Mesothelial cell of epicardium (in vitro differentiated cells): ENCODE results near the gene CDK5R2. TPM values are rescaled to one million over a fixed set of nuclear protein-coding genes. Genes with fewer than 3 reads are reported as not detected.

Experiments
- DNase-seq, 2 experiments: peaks; one replicate each; pipeline ENCODE4 v3.0.0; 2021; ENCODE audit warnings: low spot score in 2 of 2; ENCODE audit not compliant: unreplicated experiment in 2 of 2
- H3K27ac Mint-ChIP-seq: 2 replicates; pipeline ENCODE4 v1.8.0; 2021; ENCODE audit warnings: mixed read lengths
- H3K27me3 Mint-ChIP-seq: 2 replicates; pipeline ENCODE4 v1.8.0; 2021; ENCODE audit warnings: low read depth, mixed read lengths
- H3K36me3 Mint-ChIP-seq: 2 replicates; pipeline ENCODE4 v1.8.0; 2021; ENCODE audit warnings: mixed read lengths
- H3K4me1 Mint-ChIP-seq: 2 replicates; pipeline ENCODE4 v1.8.0; 2021; ENCODE audit warnings: mixed read lengths
- H3K4me3 Mint-ChIP-seq: 2 replicates; pipeline ENCODE4 v1.8.0; 2021; ENCODE audit warnings: mild to moderate bottlenecking, moderate library complexity, mixed read lengths
- H3K9me3 Mint-ChIP-seq: 2 replicates; pipeline ENCODE4 v1.8.0; 2021; ENCODE audit warnings: mixed read lengths
- total RNA-seq: library from RNA; stranded (reverse); gene quantifications from 3 replicates; pipeline ENCODE4 v1.2.1, GENCODE V29; 2021
- TF ChIP-seq, protein P1 (sequence below): fragments of 200-600 bp; sonication (generic); IDR thresholded peaks from one replicate; pipeline ENCODE4 v1.5.0; 2021; ENCODE audit warnings: antibody characterized with exemption; ENCODE audit not compliant: unreplicated experiment

Gene CDK5R2
- total RNA-seq, 1 donor from 2014 or later = 0.69 TPM

DNA sequence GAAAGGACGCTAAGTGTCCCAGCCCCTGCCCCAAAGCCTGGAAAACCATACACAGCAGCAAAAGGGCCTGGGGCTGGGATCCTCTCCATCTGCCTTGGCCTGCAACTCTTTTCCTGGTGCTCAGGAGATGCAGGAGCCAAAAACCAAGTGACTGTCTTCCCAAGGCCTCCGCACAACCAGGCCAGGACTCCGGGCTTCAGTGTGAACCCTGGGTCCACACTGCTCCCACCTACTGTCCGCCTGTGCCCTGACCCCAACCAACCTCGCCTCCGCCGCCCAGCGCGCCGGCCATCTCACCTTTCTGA, 24.4 kb downstream of the CDK5R2 start:
- no peaks in the 10 kb centered on the region for H3K36me3 Mint-ChIP-seq

DNA sequence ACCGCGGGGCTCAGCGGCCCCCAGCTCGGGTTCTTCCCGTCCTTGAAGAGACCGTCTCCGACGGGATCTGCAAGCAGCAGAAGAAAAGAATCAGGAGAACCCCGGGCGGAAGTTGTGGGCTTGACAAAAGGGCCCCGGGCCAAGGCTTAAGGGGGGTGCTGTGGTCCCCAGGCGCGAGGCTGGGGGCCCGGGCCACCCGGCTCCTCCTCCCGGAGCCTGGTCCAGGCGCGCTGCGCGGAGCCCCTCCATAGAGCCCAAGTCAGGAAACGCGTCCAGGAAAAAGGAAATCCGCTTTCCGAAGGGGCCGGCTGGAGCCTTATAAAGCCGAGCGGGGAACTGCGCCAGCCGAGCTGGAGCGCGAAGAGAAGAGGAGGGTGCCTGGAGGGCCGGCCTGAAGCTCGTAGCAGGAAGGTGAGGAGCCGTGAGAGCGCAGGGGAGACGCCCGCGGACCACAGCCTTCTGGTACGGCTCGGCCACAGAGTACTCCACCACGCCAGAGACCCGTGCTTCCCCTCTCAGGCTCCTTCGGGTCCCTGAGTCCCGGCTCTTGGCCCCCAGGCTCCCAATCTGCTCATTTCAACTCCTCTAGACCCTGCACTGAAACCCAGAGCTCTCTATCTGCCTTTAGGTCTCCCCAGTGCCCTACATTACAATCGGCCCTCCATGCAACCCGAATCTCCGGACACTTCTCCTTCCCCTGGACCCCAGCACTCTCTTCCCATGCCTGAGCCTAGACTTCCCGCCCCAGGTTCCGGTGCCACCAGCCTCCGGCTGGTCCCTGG, 25.0 kb downstream of the CDK5R2 start:
- no peak for DNase-seq
- Mint-ChIP-seq H3K9me3 (no peaks in the 10 kb centered on the region), H3K27ac (no peak overlapping the region), H3K4me1 (peaks cover 31% of the 10 kb centered on the region), H3K27me3 (peaks cover 93% of the 10 kb centered on the region), H3K4me3 (peak overlapping the region; percentile 64), H3K36me3 (no peaks in the 10 kb centered on the region)
- TF ChIP-seq, protein P1, sequence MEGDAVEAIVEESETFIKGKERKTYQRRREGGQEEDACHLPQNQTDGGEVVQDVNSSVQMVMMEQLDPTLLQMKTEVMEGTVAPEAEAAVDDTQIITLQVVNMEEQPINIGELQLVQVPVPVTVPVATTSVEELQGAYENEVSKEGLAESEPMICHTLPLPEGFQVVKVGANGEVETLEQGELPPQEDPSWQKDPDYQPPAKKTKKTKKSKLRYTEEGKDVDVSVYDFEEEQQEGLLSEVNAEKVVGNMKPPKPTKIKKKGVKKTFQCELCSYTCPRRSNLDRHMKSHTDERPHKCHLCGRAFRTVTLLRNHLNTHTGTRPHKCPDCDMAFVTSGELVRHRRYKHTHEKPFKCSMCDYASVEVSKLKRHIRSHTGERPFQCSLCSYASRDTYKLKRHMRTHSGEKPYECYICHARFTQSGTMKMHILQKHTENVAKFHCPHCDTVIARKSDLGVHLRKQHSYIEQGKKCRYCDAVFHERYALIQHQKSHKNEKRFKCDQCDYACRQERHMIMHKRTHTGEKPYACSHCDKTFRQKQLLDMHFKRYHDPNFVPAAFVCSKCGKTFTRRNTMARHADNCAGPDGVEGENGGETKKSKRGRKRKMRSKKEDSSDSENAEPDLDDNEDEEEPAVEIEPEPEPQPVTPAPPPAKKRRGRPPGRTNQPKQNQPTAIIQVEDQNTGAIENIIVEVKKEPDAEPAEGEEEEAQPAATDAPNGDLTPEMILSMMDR = no peak

More for the DNA sequence above, 24.4 kb downstream of the CDK5R2 start:
- no peaks in the 10 kb centered on the region for H3K9me3 Mint-ChIP-seq
- TF ChIP-seq, protein P1 = no peak
- H3K4me3 Mint-ChIP-seq = no peak overlapping the region
- H3K4me1 Mint-ChIP-seq = peaks cover 32% of the 10 kb centered on the region
- DNase-seq = no peak
- peaks cover 92% of the 10 kb centered on the region for H3K27me3 Mint-ChIP-seq
- H3K27ac Mint-ChIP-seq = no peak overlapping the region

DNA sequence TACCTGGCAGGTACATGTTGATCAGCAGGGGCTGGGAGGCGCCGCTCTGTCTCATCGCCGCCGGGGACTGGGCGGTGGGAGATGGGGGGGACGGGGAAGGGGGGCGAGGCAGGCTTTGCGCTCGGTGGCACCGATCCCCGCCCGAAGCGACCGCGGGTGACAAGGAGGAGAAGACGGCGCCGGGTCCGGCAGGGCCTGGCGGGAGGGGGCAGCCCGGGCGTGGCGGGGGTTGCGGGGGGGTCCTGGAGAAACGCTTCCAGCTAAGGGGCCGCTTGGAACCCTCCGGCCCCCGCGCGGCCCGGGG, 25.5 kb downstream of the CDK5R2 start, which contains the start of gene FEV:
Gene FEV, minus strand, starts transcription at position 164 of the 304 bp plus-strand sequence. Its CDS starts 109 bp downstream, at position 55.
- TF ChIP-seq, protein P1 = no peak
- no peak for DNase-seq
- H3K4me1 Mint-ChIP-seq = peaks cover 28% of the 10 kb centered on the region
- peaks cover 93% of the 10 kb centered on the region for H3K27me3 Mint-ChIP-seq
- H3K4me3 Mint-ChIP-seq = peak within 1 kb of the TSS; percentile 64
- H3K9me3 Mint-ChIP-seq = no peaks in the 10 kb centered on the region
- no peak within 1 kb of the TSS for H3K27ac Mint-ChIP-seq
- H3K36me3 Mint-ChIP-seq = no peaks in the 10 kb centered on the region

DNA sequence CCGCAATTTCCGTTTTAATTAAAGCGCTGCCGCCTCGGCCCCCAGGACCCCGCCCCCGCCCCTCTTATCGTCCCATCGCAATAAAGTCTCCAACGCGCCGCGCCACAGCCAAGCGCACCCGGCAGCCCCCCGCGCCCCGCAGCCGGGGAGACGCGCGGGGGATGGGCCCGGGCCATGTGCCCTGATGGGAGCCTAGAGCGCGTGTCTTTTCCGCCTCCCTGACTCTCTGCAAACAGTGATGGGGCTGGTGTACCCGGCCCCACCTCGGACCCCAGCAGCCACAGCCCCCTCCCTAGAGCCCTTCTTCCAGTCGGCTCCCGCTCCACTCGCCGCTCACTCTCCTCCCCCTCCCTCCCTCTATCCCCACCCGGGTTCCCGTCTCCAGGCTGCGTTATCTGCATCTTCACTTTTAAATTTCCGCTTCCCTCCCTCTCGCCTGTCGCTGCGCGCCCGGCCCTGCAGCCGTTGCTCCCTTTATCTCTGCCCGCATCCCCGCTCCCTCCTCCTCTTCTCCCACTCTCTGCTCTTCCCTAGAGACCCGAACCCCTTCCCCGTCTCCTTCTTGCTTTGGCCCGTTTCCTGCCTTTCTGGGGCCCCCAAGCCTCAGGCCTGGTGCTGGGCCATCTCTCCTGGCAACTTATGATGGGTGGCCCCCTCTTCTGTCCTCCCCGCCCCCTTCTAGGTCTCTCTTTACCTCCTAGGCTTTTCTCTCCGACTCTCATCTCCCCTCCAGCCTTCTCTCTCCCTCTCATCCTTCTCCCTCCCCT, 26.0 kb downstream of the CDK5R2 start:
- TF ChIP-seq, protein P1 = no peak
- no peak for DNase-seq
- H3K4me3 Mint-ChIP-seq = peak overlapping the region; percentile 43
- H3K27ac Mint-ChIP-seq = no peak overlapping the region
- H3K36me3 Mint-ChIP-seq = no peaks in the 10 kb centered on the region
- H3K4me1 Mint-ChIP-seq = peaks cover 26% of the 10 kb centered on the region
- peaks cover 94% of the 10 kb centered on the region for H3K27me3 Mint-ChIP-seq
- H3K9me3 Mint-ChIP-seq = no peaks in the 10 kb centered on the region

DNA sequence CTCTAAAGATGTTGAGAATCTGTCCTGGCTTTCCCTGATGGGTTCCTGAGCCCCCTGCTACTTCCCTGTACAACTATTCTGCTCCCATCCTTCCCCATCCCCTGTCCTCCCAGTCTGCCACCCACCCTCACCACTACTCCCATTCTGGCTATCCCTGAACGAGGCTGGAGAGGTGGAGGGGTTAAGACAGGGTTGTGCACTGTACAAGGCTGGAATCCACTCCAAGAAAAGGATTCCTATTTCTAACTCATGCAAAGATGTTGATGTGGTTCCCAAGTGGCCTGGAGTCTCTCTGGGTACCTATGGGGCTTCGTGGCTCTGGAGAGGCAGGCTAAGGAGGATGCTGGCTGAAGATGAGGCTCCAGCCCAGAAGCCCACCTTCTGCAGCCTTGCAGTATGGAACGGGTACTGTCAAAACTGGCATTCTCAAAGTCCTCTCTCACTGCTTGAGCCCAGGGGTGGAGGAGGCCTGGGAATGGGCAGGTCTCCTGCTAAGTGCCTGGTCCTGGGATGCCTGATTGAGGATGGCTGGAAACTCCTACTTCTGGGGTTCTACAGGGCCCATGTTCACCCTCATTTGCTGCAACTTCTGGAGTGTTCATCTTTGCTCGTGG, 26.8 kb downstream of the CDK5R2 start:
- DNase-seq = no peak
- Mint-ChIP-seq H3K27me3 (peaks cover 95% of the 10 kb centered on the region), H3K4me3 (peak overlapping the region; percentile 43), H3K36me3 (no peaks in the 10 kb centered on the region), H3K9me3 (no peaks in the 10 kb centered on the region), H3K4me1 (peaks cover 21% of the 10 kb centered on the region), H3K27ac (no peak overlapping the region)
- TF ChIP-seq, protein P1 = no peak
